BLaER1 treated with 17β-estradiol and CSF1 and Interleukin-3, amounts not matched to agents 10 nM and 100 nM (cell line): ENCODE measurements around the gene GNB1L.

Experiments used
- H3K27ac ChIP-seq, 11 experiments: shearing (Covaris generic); formaldehyde crosslinking; 2 replicates each; pipeline ENCODE4 v1.8.1; 2022
- H3K27me3 ChIP-seq, 11 experiments: shearing (Covaris generic); formaldehyde crosslinking; 2 replicates each; pipeline ENCODE4 v1.8.1; 2022
- H3K36me3 ChIP-seq, 11 experiments: shearing (Covaris generic); formaldehyde crosslinking; 2 replicates each; pipeline ENCODE4 v1.8.1; 2022
- H3K4me1 ChIP-seq, 10 experiments: shearing (Covaris generic); formaldehyde crosslinking; 2 replicates each; pipeline ENCODE4 v1.8.1; 2022
- H3K4me2 ChIP-seq, 11 experiments: shearing (Covaris generic); formaldehyde crosslinking; 2 replicates each; pipeline ENCODE4 v1.8.1; 2022
- H3K4me3 ChIP-seq, 10 experiments: shearing (Covaris generic); formaldehyde crosslinking; 2 replicates each; pipeline ENCODE4 v1.8.1; 2022
- H3K9ac ChIP-seq, 11 experiments: shearing (Covaris generic); formaldehyde crosslinking; 2 replicates each; pipeline ENCODE4 v1.8.1; 2022
- H3K9me3 ChIP-seq, 11 experiments: shearing (Covaris generic); formaldehyde crosslinking; replicated peaks in 1 of 11; 2 replicates each; pipeline ENCODE4 v1.8.1; 2022
- H4K20me1 ChIP-seq, 11 experiments: shearing (Covaris generic); formaldehyde crosslinking; 2 replicates each; pipeline ENCODE4 v1.8.1; 2022
- Cebpa-rat ChIP-seq, 11 experiments: shearing (Covaris generic); IDR thresholded peaks; 2 replicates each; pipeline ENCODE4 v1.8.1; 2022

The GNB1L gene

GRCh38 chr22:19814428-19814827 lies 40.2 kb downstream of the GNB1L start:
- peaks cover 0 to 20% (median 7%) of the 10 kb centered on the region in 11 experiments; a peak in 10 of 22 replicates for H3K36me3 ChIP-seq
- H3K9me3 ChIP-seq = no peaks in the 10 kb centered on the region
- H3K27me3 ChIP-seq = no peaks in the 10 kb centered on the region
- H3K4me3 ChIP-seq = no peak overlapping the region
- peaks cover 0 to 58% (median 28%) of the 10 kb centered on the region in 10 experiments; a peak in 17 of 20 replicates for H3K4me1 ChIP-seq
- no peak overlapping the region for H3K4me2 ChIP-seq
- no peak for TF ChIP-seq Cebpa-rat (IDR thresholded peaks at IDR 0.05)
- H3K9ac ChIP-seq = no peak overlapping the region
- H3K27ac ChIP-seq = no peak overlapping the region
- peaks cover 0 to 50% (median 13%) of the 10 kb centered on the region in 11 experiments; a peak in 8 of 22 replicates for H4K20me1 ChIP-seq

GRCh38 chr22:19812910-19813309 lies 41.8 kb downstream of the GNB1L start:
- peaks cover 0 to 20% (median 7%) of the 10 kb centered on the region in 11 experiments; a peak in 10 of 22 replicates for H3K36me3 ChIP-seq
- H3K9me3 ChIP-seq = no peaks in the 10 kb centered on the region
- no peaks in the 10 kb centered on the region for H3K27me3 ChIP-seq
- H3K27ac ChIP-seq = no peak overlapping the region
- no peak overlapping the region for H3K9ac ChIP-seq
- no peak overlapping the region for H3K4me3 ChIP-seq
- peak overlapping the region in 3 of 11 experiments; percentile 20 to 34 (median 30); a peak in 4 of 22 replicates for H3K4me2 ChIP-seq
- peaks cover 0 to 56% (median 23%) of the 10 kb centered on the region in 10 experiments; a peak in 16 of 20 replicates for H3K4me1 ChIP-seq
- peaks cover 0 to 43% (median 8%) of the 10 kb centered on the region in 11 experiments; a peak in 10 of 22 replicates for H4K20me1 ChIP-seq
- TF ChIP-seq Cebpa-rat (IDR thresholded peaks at IDR 0.05) = no peak

DNA sequence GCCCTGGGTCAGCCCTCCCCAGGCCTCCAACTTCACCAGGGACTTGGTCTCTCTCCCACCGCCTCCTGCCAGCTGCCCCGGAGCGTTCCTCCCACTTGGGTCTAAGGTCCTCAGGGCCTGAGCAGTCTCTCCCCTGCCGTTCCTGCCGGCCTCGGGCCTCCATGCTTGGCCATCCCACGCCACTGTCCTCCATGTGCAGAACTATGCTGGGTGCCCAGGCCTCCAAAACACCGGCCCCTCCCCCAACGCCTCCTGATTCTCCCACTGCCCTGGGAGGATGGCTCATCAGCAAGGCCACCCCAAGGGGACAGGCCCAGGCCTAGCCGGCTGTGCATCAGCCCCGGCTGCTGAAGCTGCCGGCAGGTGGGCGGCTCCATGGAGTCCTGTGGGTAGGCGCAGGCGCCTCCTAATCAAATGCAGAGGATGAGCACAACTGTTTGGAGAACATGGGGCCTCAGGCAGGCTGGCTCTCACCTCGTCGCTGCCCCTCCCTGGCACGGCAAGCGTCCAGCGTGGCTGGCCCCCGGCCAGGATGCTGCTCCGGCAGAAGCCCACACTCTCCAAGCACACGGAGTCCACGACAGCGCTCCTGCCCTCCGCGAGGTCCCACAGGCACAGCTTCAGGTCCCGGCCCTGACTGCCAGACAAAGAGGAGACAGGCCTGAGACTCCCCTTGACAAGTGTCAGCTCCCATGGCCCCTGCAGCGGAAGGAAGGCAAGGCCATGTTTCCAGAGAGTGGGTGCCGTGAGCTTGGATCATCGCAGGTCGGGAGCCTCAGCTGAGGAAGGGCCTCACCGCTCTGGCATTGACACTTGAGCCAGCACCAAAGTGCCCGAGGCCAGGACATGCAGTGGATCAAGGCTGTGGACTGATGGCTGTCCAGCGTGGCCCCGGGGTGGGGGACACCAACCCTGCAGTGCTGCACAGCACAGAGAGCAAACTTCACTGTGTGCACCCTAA lies 42.6 kb downstream of the GNB1L start:
- Histone ChIP-seq H3K9me3 (no peaks in the 10 kb centered on the region), H4K20me1 (peaks cover 0 to 44% (median 15%) of the 10 kb centered on the region in 11 experiments; a peak in 11 of 22 replicates), H3K4me2 (peak overlapping the region in 3 of 11 experiments; percentile 20 to 34 (median 30); a peak in 3 of 22 replicates), H3K4me1 (peaks cover under 1 to 56% (median 24%) of the 10 kb centered on the region in 10 experiments; a peak in 18 of 20 replicates), H3K9ac (no peak overlapping the region), H3K27ac (no peak overlapping the region), H3K4me3 (no peak overlapping the region), H3K36me3 (peaks cover 0 to 20% (median 7%) of the 10 kb centered on the region in 11 experiments; a peak in 10 of 22 replicates), H3K27me3 (peaks cover 0 to 4% (median 0%) of the 10 kb centered on the region in 11 experiments; a peak in 1 of 22 replicates)
- no peak for TF ChIP-seq Cebpa-rat (IDR thresholded peaks at IDR 0.05)

- peaks cover 9 to 58% (median 33%) of the 10 kb centered on the region in 10 experiments for H3K4me1 ChIP-seq
- H3K4me3 ChIP-seq = no peak overlapping the region
- H3K27me3 ChIP-seq = peaks cover 0 to 5% (median 0%) of the 10 kb centered on the region in 11 experiments; a peak in 1 of 22 replicates
- no peak for TF ChIP-seq Cebpa-rat (IDR thresholded peaks at IDR 0.05)
- no peaks in the 10 kb centered on the region for H3K9me3 ChIP-seq
- H3K4me2 ChIP-seq = peak overlapping the region in 2 of 11 experiments; percentile 18 to 19; a peak in 2 of 22 replicates
- H3K36me3 ChIP-seq = peaks cover 0 to 20% (median 7%) of the 10 kb centered on the region in 11 experiments; a peak in 10 of 22 replicates
- H3K9ac ChIP-seq = no peak overlapping the region
- no peak overlapping the region for H3K27ac ChIP-seq
- H4K20me1 ChIP-seq = peaks cover 0 to 44% (median 15%) of the 10 kb centered on the region in 11 experiments; a peak in 11 of 22 replicates
Measured at GRCh38 chr22:19811211-19811621, 43.5 kb downstream of the GNB1L start.

DNA sequence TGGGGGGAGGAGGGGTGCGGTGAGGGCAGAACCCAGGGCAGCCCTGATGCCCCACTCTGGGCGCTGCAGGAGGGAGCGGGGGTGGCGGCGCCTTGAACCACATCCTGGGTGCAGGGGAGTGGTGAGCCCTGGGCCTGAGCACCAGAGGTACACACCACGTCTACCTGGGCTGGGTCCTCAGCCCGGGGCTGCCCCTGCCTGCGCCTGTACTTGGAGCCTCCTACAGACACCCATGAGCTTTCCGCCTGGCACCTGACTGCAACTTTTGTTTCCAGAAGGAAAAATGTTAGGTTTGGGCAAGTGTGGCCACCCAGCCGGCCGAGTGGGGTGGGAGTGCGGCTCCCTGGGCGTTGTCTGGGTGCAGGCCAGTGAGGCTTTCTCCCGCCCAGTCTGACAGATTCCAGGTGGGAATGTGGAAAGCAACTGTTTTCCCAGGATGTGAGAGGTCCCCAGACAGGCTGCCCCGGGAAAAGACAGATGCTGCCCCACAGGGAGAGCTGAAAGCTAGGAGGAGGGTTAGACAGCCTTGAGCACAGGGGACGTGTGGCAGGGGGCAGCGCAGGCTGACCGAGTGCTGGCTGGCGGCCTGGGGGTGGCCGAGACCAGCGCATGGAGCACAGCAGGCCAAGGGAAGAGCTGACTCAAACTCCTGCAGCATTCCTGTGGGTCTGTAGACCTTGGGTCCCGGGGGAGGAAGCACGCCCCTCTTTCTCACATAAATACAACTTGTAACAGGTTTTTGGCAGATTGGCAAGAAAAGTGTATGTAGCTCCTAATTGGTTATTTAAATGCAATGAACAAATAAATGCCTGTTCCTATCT lies 44.1 kb downstream of the GNB1L start:
- Histone ChIP-seq H3K36me3 (peaks cover 0 to 20% (median 7%) of the 10 kb centered on the region in 11 experiments; a peak in 10 of 22 replicates), H3K9me3 (no peaks in the 10 kb centered on the region), H3K9ac (no peak overlapping the region), H3K27ac (no peak overlapping the region), H3K4me1 (peaks cover 14 to 59% (median 39%) of the 10 kb centered on the region in 10 experiments), H3K4me3 (no peak overlapping the region), H4K20me1 (peaks cover 0 to 44% (median 13%) of the 10 kb centered on the region in 11 experiments; a peak in 11 of 22 replicates), H3K4me2 (peak overlapping the region in 3 of 11 experiments; percentile 2 to 19 (median 18); a peak in 2 of 22 replicates), H3K27me3 (peaks cover 0 to 5% (median 0%) of the 10 kb centered on the region in 11 experiments; a peak in 1 of 22 replicates)
- no peak for TF ChIP-seq Cebpa-rat (IDR thresholded peaks at IDR 0.05)

DNA sequence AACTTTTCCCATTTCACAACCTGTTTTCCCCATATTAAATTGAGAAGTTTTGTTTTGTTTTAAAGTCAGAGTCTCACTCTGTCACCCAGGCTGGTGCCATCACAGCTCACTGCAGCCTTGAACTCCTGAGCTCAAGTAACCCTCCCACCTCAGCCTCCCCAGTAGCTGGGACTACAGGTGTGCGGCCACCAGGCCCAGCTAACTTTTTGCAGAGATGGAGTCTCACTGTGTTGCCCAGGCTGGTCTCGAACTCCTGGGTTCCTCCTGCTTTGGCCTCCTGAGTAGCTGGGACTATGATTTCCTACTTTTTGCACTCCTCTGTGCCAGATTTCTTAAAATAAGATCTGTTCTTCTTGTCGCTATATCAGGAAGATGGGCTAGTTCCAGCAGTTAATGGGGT lies 44.9 kb downstream of the GNB1L start:
- no peak overlapping the region for H3K4me3 ChIP-seq
- no peaks in the 10 kb centered on the region for H3K9me3 ChIP-seq
- H4K20me1 ChIP-seq = peaks cover 0 to 37% (median 13%) of the 10 kb centered on the region in 11 experiments; a peak in 11 of 22 replicates
- H3K9ac ChIP-seq = no peak overlapping the region
- H3K27me3 ChIP-seq = peaks cover 0 to 5% (median 0%) of the 10 kb centered on the region in 11 experiments; a peak in 1 of 22 replicates
- peaks cover 0 to 20% (median 7%) of the 10 kb centered on the region in 11 experiments; a peak in 10 of 22 replicates for H3K36me3 ChIP-seq
- H3K4me2 ChIP-seq = no peak overlapping the region
- H3K27ac ChIP-seq = no peak overlapping the region
- TF ChIP-seq Cebpa-rat (IDR thresholded peaks at IDR 0.05) = no peak
- H3K4me1 ChIP-seq = peaks cover 14 to 67% (median 46%) of the 10 kb centered on the region in 10 experiments

GRCh38 chr22:19808873-19809478 lies 45.7 kb downstream of the GNB1L start:
- peaks cover 0 to 37% (median 13%) of the 10 kb centered on the region in 11 experiments; a peak in 11 of 22 replicates for H4K20me1 ChIP-seq
- peaks cover 0 to 5% (median 0%) of the 10 kb centered on the region in 11 experiments; a peak in 1 of 22 replicates for H3K27me3 ChIP-seq
- H3K4me1 ChIP-seq = peaks cover 14 to 67% (median 47%) of the 10 kb centered on the region in 10 experiments
- H3K36me3 ChIP-seq = peaks cover 0 to 14% (median 7%) of the 10 kb centered on the region in 11 experiments; a peak in 10 of 22 replicates
- peak overlapping the region in 7 of 11 experiments; percentile 80 to 86 (median 85); a peak in 11 of 22 replicates for H3K4me2 ChIP-seq
- H3K27ac ChIP-seq = no peak overlapping the region
- H3K9ac ChIP-seq = no peak overlapping the region
- H3K9me3 ChIP-seq = no peaks in the 10 kb centered on the region
- no peak for TF ChIP-seq Cebpa-rat (IDR thresholded peaks at IDR 0.05)
- H3K4me3 ChIP-seq = no peak overlapping the region
